B cell (primary cell): ENCODE data around the gene RPL6. TPM values are rescaled to one million over a fixed set of nuclear protein-coding genes. Genes with fewer than 3 reads are reported as not detected.
A peak's percentile ranks its signal among the peaks of the same experiment; 100 is the strongest.

Experiments used
- ATAC-seq: fragments of 200-7000 bp; cut with Tn5 transposase; one replicate; pipeline ENCODE4 v1.10.0; 2021; ENCODE audit warnings: low read depth, mild to moderate bottlenecking, moderate number of reproducible peaks, moderate library complexity
- CTCF ChIA-PET: fragments of 350-600 bp; sonication (Branson Sonifier 250); formaldehyde crosslinking; loops from one replicate; lab custom pipeline; 2021; ENCODE audit warnings: antibody characterized with exemption, inconsistent platforms; lab: Charles Lee
- POLR2A ChIA-PET: fragments of 350-600 bp; sonication (Branson Sonifier 250); formaldehyde crosslinking; loops from one replicate; lab custom pipeline; 2021; ENCODE audit warnings: antibody characterized with exemption; lab: Charles Lee
- DNase-seq: peaks from one replicate; pipeline ENCODE4 v3.0.0; 2013
- H2AFZ ChIP-seq: 2 replicates; pipeline ENCODE4 v1.6.1; 2012; ENCODE audit warnings: mild to moderate bottlenecking, low read depth, low read length; ENCODE audit not compliant: insufficient read depth, poor library complexity, severe bottlenecking
- H3K27ac ChIP-seq, 2 donors: 1 replicate in 1 of 2; 2 replicates in 1 of 2; pipeline ENCODE4 v1.5.1; 2012 to 2013; ENCODE audit warnings: low read length in 2 of 2, mild to moderate bottlenecking in 2 of 2, moderate library complexity in 1 of 2
- H3K27me3 ChIP-seq, 4 experiments: fragments of 200-600 bp in 1 of 4; sonication (generic) in 1 of 4; replicated peaks in 1 of 4; 1 replicate in 2 of 4; 2 replicates in 2 of 4; pipeline versions ENCODE4 v1.6.1 to v1.7.0; 2013 to 2016; ENCODE audit warnings: low read length in 3 of 4, mild to moderate bottlenecking in 2 of 4, mixed read lengths in 1 of 4, moderate library complexity in 1 of 4; ENCODE audit not compliant: insufficient read depth in 4 of 4, control insufficient read depth in 3 of 4; ENCODE audit errors: control extremely low read depth in 1 of 4
- H3K36me3 ChIP-seq, 2 experiments: replicated peaks in 1 of 2; 1 replicate in 1 of 2; 2 replicates in 1 of 2; pipeline versions ENCODE4 v1.6.1 to v1.7.1; 2013; ENCODE audit warnings: low read length in 1 of 2; ENCODE audit not compliant: insufficient read depth in 2 of 2, control insufficient read depth in 1 of 2; ENCODE audit errors: control extremely low read depth in 1 of 2, extremely low read depth in 1 of 2
- H3K4me1 ChIP-seq, 2 donors: fragments of 200-600 bp in 1 of 2; sonication (generic) in 1 of 2; 1 replicate in 1 of 2; 2 replicates in 1 of 2; pipeline versions ENCODE4 v1.5.1 to v1.6.1; 2013 to 2017; ENCODE audit warnings: low read length in 2 of 2; ENCODE audit not compliant: control insufficient read depth in 2 of 2, insufficient read depth in 2 of 2
- H3K4me2 ChIP-seq: replicated peaks from 2 replicates; pipeline ENCODE3; 2012; ENCODE audit warnings: mild to moderate bottlenecking, low read depth, low read length; ENCODE audit not compliant: poor library complexity, severe bottlenecking
- H3K4me3 ChIP-seq, 5 experiments: fragments of 200-600 bp in 1 of 5; sonication (generic) in 1 of 5; 1 replicate in 3 of 5; 2 replicates in 2 of 5; pipeline versions ENCODE4 v1.5.1 to v1.7.0; 2011 to 2016; ENCODE audit warnings: low read length in 4 of 5, mild to moderate bottlenecking in 4 of 5, low read depth in 2 of 5, control low read depth in 1 of 5, moderate library complexity in 1 of 5; ENCODE audit not compliant: insufficient read depth in 1 of 5; ENCODE audit errors: control extremely low read depth in 1 of 5, extremely low read depth in 1 of 5
- H3K79me2 ChIP-seq: fragments of 200-600 bp; sonication (generic); one replicate; pipeline ENCODE4 v1.6.0; 2016; ENCODE audit warnings: low read length; ENCODE audit not compliant: control insufficient read depth, insufficient read depth
- H3K9ac ChIP-seq: fragments of 200-600 bp; sonication (generic); 2 replicates; pipeline ENCODE4 v1.6.1; 2017; ENCODE audit warnings: mild to moderate bottlenecking, low read length, moderate library complexity
- H3K9me3 ChIP-seq, 3 donors: one replicate each; pipeline versions ENCODE4 v1.6.1 to v1.7.1; 2013; ENCODE audit warnings: low read length in 2 of 3; ENCODE audit not compliant: control insufficient read depth in 2 of 3, insufficient read depth in 1 of 3; ENCODE audit errors: control extremely low read depth in 1 of 3
- H4K20me1 ChIP-seq: 2 replicates; pipeline ENCODE4 v1.6.0; 2012; ENCODE audit warnings: mild to moderate bottlenecking, low read length; ENCODE audit not compliant: insufficient read depth, control insufficient read depth, poor library complexity, severe bottlenecking
- H3K27ac Mint-ChIP-seq: one replicate; pipeline ENCODE4 v1.8.0; 2021; ENCODE audit warnings: mixed read lengths
- H3K27me3 Mint-ChIP-seq: one replicate; pipeline ENCODE4 v1.8.0; 2021; ENCODE audit warnings: mixed read lengths
- H3K4me1 Mint-ChIP-seq: one replicate; pipeline ENCODE4 v1.8.0; 2021; ENCODE audit warnings: mixed read lengths
- H3K4me3 Mint-ChIP-seq: one replicate; pipeline ENCODE4 v1.8.0; 2021; ENCODE audit warnings: mixed read lengths
- H3K9me3 Mint-ChIP-seq: one replicate; pipeline ENCODE4 v1.8.0; 2022; ENCODE audit warnings: mixed read lengths; ENCODE audit not compliant: insufficient read depth
- EZH2 ChIP-seq: IDR thresholded peaks from 2 replicates; pipeline ENCODE4 v1.6.1; 2012; ENCODE audit warnings: borderline replicate concordance, low read depth, mild to moderate bottlenecking, moderate library complexity, low read length; ENCODE audit not compliant: insufficient read depth, poor library complexity, severe bottlenecking
- WGBS: methylation state at CpG from one replicate; pipeline ENCODE4 v1.1.5; 2013; ENCODE audit warnings: missing lambda C conversion rate; ENCODE audit not compliant: insufficient coverage; 5-methylcytosine and 5-hydroxymethylcytosine counted together
- intact Hi-C: fragments of 100-400 bp; cut with micrococcal nuclease; formaldehyde crosslinking; loops from one replicate; pipeline ENCODE4 v1.10.0; 2022
- polyA plus RNA-seq: library from polyadenylated mRNA; depleted of rRNA; stranded (reverse); fragments of >200 nt; gene quantifications from 2 replicates; pipeline ENCODE4 v1.2.3, GENCODE V29; 2012
- total RNA-seq, 2 donors: library from RNA; stranded (reverse); fragments of 120-200 nt in 1 of 2; gene quantifications; 1 replicate in 1 of 2; 2 replicates in 1 of 2; pipeline versions ENCODE4 v1.2.3 to v1.2.4, GENCODE V29; 2013 to 2022
- TF ChIP-seq, protein P1 (sequence below): fragments of 200-600 bp; IDR thresholded peaks from one replicate; pipeline ENCODE4 v1.8.0; 2022; ENCODE audit warnings: antibody characterized with exemption, mild to moderate bottlenecking

Gene RPL6
- total and polyA plus RNA-seq, 2 donors (not counting 1 experiment from before 2014, with no cell fraction given) = 1,336 to 1,621 TPM

- no peak overlapping the region for H2AFZ ChIP-seq
- H3K4me3 Mint-ChIP-seq = peak overlapping the region; percentile 59
- no peaks in the 10 kb centered on the region for H3K27me3 ChIP-seq
- no peaks in the 10 kb centered on the region for H3K9me3 Mint-ChIP-seq
- no peaks in the 10 kb centered on the region for H3K9me3 ChIP-seq
- H3K27ac Mint-ChIP-seq = peak overlapping the region; percentile 57
- DNase-seq = no peak
- H3K27me3 Mint-ChIP-seq = no peaks in the 10 kb centered on the region
- H3K4me3 ChIP-seq = no peak overlapping the region
- CTCF ChIA-PET = interaction anchor here (2.4 kb wide), 1 partner anchor 209 kb away, joined by 8 read pairs; no protein-coding TSS in a partner anchor
- no peak overlapping the region for H3K27ac ChIP-seq
- H3K9ac ChIP-seq = no peak overlapping the region
- TF ChIP-seq EZH2 = no peak
- TF ChIP-seq, protein P1, sequence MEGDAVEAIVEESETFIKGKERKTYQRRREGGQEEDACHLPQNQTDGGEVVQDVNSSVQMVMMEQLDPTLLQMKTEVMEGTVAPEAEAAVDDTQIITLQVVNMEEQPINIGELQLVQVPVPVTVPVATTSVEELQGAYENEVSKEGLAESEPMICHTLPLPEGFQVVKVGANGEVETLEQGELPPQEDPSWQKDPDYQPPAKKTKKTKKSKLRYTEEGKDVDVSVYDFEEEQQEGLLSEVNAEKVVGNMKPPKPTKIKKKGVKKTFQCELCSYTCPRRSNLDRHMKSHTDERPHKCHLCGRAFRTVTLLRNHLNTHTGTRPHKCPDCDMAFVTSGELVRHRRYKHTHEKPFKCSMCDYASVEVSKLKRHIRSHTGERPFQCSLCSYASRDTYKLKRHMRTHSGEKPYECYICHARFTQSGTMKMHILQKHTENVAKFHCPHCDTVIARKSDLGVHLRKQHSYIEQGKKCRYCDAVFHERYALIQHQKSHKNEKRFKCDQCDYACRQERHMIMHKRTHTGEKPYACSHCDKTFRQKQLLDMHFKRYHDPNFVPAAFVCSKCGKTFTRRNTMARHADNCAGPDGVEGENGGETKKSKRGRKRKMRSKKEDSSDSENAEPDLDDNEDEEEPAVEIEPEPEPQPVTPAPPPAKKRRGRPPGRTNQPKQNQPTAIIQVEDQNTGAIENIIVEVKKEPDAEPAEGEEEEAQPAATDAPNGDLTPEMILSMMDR = no peak
- H3K4me1 Mint-ChIP-seq = peaks cover 28% of the 10 kb centered on the region
- intact Hi-C loops = no loop called here
- ATAC-seq = no peak
- no peak overlapping the region for H3K4me2 ChIP-seq
- POLR2A ChIA-PET = no interaction called here
- 100% methylated on average over 2 of the region's 11 CpGs for WGBS
- H3K79me2 ChIP-seq = peaks cover 5% of the 10 kb centered on the region
- peaks cover 15 to 24% of the 10 kb centered on the region in 2 donors for H3K4me1 ChIP-seq
- H4K20me1 ChIP-seq = peaks cover 17% of the 10 kb centered on the region
- H3K36me3 ChIP-seq = peaks cover 15 to 41% of the 10 kb centered on the region in 2 experiments
Measured at GRCh38 chr12:112406519-112407488, 2.6 kb downstream of the RPL6 start.
